Measurements from ENCODE around the gene SPHK2.

Gene SPHK2

GRCh38 chr19:48618916-48619691 is at the start of gene SPHK2, which contains the start of gene RPL18:
SPHK2 (plus strand) TSS chr19:48619506; CDS start chr19:48620515, 1,009 bp downstream.
RPL18 (minus strand) TSS chr19:48619178; CDS start chr19:48619143, 35 bp downstream.
- peaks cover 33% of the 10 kb centered on the region for H3K4me1 ChIP-seq (ENCODE audit: insufficient read depth, poor library complexity, severe bottlenecking)
- H3K27ac ChIP-seq (ENCODE audit: poor library complexity, severe bottlenecking), result peak within 1 kb of the TSS; percentile 78
- peaks cover 40% of the 10 kb centered on the region for H3K36me3 ChIP-seq (ENCODE audit: low read depth)
- ATAC-seq (ENCODE audit: low read depth) (peak; percentile 74), DNase-seq (ENCODE audit: low spot score) (peak; percentile 97)
- peak; percentile 7 for TF ChIP-seq CTCF (IDR thresholded peaks at IDR 0.05; ENCODE audit: poor library complexity, severe bottlenecking)
- no peaks in the 10 kb centered on the region for H3K9me3 ChIP-seq (ENCODE audit: severe bottlenecking)
- no peaks in the 10 kb centered on the region for H3K27me3 ChIP-seq (ENCODE audit: insufficient read depth, poor library complexity, severe bottlenecking)
- H3K4me3 ChIP-seq (ENCODE audit: severe bottlenecking), result peak within 1 kb of the TSS; percentile 77

- Histone ChIP-seq H3K27ac (ENCODE audit: poor library complexity, severe bottlenecking) (no peak overlapping the region), H3K4me1 (ENCODE audit: insufficient read depth, poor library complexity, severe bottlenecking) (peaks cover 18% of the 10 kb centered on the region), H3K27me3 (ENCODE audit: insufficient read depth, poor library complexity, severe bottlenecking) (no peaks in the 10 kb centered on the region), H3K36me3 (ENCODE audit: low read depth) (no peaks in the 10 kb centered on the region), H3K4me3 (ENCODE audit: severe bottlenecking) (no peak overlapping the region), H3K9me3 (ENCODE audit: severe bottlenecking) (no peaks in the 10 kb centered on the region)
- ATAC-seq (ENCODE audit: low read depth) (no peak), DNase-seq (ENCODE audit: low spot score) (no peak)
- TF ChIP-seq CTCF (IDR thresholded peaks at IDR 0.05; ENCODE audit: poor library complexity, severe bottlenecking), result no peak
These were observed 49.5 kb upstream of the SPHK2 start for GRCh38 chr19:48569814-48570213.

- H3K27me3 ChIP-seq (ENCODE audit: insufficient read depth, poor library complexity, severe bottlenecking), result no peaks in the 10 kb centered on the region
- no peaks in the 10 kb centered on the region for H3K36me3 ChIP-seq (ENCODE audit: low read depth)
- peaks cover 11% of the 10 kb centered on the region for H3K4me1 ChIP-seq (ENCODE audit: insufficient read depth, poor library complexity, severe bottlenecking)
- no peak for DNase-seq (ENCODE audit: low spot score)
- no peak overlapping the region for H3K27ac ChIP-seq (ENCODE audit: poor library complexity, severe bottlenecking)
- no peak overlapping the region for H3K4me3 ChIP-seq (ENCODE audit: severe bottlenecking)
- TF ChIP-seq CTCF (IDR thresholded peaks at IDR 0.05; ENCODE audit: poor library complexity, severe bottlenecking), result no peak
- H3K9me3 ChIP-seq (ENCODE audit: severe bottlenecking), result no peaks in the 10 kb centered on the region
- no peak for ATAC-seq (ENCODE audit: low read depth)
These were observed 47.7 kb upstream of the SPHK2 start for GRCh38 chr19:48571378-48572162.

- no peak for DNase-seq (ENCODE audit: low spot score)
- TF ChIP-seq CTCF (IDR thresholded peaks at IDR 0.05; ENCODE audit: poor library complexity, severe bottlenecking), result no peak
- Histone ChIP-seq H3K4me1 (ENCODE audit: insufficient read depth, poor library complexity, severe bottlenecking) (peaks cover 7% of the 10 kb centered on the region), H3K27ac (ENCODE audit: poor library complexity, severe bottlenecking) (no peak overlapping the region), H3K4me3 (ENCODE audit: severe bottlenecking) (no peak overlapping the region), H3K9me3 (ENCODE audit: severe bottlenecking) (no peaks in the 10 kb centered on the region), H3K27me3 (ENCODE audit: insufficient read depth, poor library complexity, severe bottlenecking) (no peaks in the 10 kb centered on the region), H3K36me3 (ENCODE audit: low read depth) (no peaks in the 10 kb centered on the region)
- ATAC-seq (ENCODE audit: low read depth), result no peak
These were observed 46.2 kb upstream of the SPHK2 start for GRCh38 chr19:48573163-48573505.
